ENCODE measurements around the gene SH2D7.

The SH2D7 gene

DNA sequence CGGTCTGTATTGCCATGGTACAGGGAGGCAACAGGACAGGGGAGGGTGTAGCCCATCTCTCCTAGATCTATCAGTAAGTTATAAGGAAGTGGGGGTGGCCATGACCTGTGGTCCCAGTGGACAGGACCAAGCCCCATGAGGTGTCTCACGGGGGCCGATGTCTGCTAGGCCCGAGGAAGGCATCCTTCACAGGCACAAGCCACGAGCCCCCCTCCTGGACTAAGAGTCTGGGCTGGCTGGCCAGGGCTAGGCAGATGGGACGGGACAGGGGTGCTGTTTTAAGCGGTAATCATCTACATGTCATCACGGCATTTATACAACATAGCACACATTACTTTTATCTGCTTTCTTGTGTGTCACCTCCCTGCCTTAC lies 12.3 kb upstream of the SH2D7 start:
- ChIA-PET POLR2A (no interaction called here), CTCF (interaction anchor here (3.2 kb wide), 1 partner anchor 29 kb away, joined by 13 read pairs; no protein-coding TSS in a partner anchor)
- no peak for DNase-seq (ENCODE audit: low read depth, low spot score)
- no peak overlapping the region for H3K4me3 ChIP-seq (ENCODE audit: low read depth, low read length)
- TF ChIP-seq CTCF (IDR thresholded peaks at IDR 0.05; ENCODE audit: insufficient read depth, low read length, missing control alignments), result no peak

- DNase-seq (ENCODE audit: low read depth, low spot score), result no peak
- POLR2A ChIA-PET, result no interaction called here
- CTCF ChIA-PET, result interaction anchor here (3.2 kb wide), 1 partner anchor 26 kb away, joined by 13 read pairs; no protein-coding TSS in a partner anchor
- no peak overlapping the region for H3K4me3 ChIP-seq (ENCODE audit: low read depth, low read length)
- TF ChIP-seq CTCF (IDR thresholded peaks at IDR 0.05; ENCODE audit: insufficient read depth, low read length, missing control alignments), result no peak
Observed at GRCh38 chr15:78082106-78082742, 10.1 kb upstream of the SH2D7 start.

DNA sequence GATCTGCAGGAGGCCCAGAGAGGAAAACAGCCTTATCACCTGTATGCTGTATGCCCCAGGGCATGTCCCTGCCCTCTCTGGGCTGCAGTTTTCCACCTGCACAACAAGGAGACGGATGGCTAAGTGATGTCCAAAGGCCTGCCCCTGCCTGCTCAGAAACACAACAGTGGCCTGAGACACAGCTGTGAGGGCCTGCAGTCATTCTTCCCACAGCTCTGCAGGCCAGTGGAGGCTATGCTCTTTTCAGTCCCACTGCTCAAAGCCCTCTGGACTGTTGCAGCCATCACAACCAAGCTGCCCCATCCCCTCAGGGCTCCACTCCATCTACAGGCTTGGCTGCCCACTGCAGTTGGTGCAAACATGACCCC lies 9.6 kb upstream of the SH2D7 start:
- CTCF ChIA-PET, result no interaction called here
- no peak overlapping the region for H3K4me3 ChIP-seq (ENCODE audit: low read depth, low read length)
- DNase-seq (ENCODE audit: low read depth, low spot score), result no peak
- POLR2A ChIA-PET, result no interaction called here
- TF ChIP-seq CTCF (IDR thresholded peaks at IDR 0.05; ENCODE audit: insufficient read depth, low read length, missing control alignments), result no peak

GRCh38 chr15:78083186-78083585 lies 9.2 kb upstream of the SH2D7 start:
- no peak for DNase-seq (ENCODE audit: low read depth, low spot score)
- CTCF ChIA-PET, result no interaction called here
- no peak for TF ChIP-seq CTCF (IDR thresholded peaks at IDR 0.05; ENCODE audit: insufficient read depth, low read length, missing control alignments)
- POLR2A ChIA-PET, result no interaction called here
- H3K4me3 ChIP-seq (ENCODE audit: low read depth, low read length), result no peak overlapping the region

DNA sequence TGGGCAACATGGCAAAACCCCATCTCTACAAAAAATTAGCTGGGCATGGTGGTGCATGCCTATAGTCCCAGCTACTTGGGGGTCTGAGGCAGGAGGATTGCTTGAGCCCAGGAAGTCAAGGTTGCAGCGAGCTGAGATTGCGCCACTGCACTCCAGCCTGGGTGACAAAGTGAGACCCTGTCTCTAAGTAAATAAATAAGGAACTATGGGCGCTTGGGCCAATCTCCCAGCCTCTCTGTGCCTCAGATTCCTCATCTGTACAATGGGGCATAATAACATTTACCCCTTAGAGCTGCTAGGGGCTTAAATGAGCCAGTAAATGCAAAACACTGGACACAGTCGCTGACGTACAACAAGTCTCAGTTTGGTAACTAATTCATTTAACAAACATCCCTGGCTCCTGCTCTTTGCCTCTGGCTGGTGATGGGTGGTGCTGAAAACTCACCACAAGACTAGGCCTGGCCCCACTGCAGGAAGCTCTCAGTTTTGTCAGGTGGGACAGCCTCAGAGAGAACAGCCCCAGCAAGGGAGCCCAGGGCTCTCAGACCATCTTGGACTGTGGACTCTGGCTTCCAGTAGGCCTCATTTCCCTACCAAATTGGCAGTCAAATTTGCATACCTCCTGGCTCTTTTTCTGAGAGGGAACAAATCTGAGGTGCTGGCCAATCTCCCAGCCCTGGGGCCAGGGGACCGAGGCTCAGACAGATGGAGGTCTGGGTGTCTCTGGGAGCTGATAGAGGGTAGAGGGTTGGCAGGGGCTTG lies 8.5 kb upstream of the SH2D7 start:
- CTCF ChIA-PET, result interaction anchor here (0.8 to 1.3 kb wide), 3 partner anchors 24 to 125 kb away, joined by 3 to 5 read pairs (median 5); no protein-coding TSS in a partner anchor
- TF ChIP-seq CTCF (IDR thresholded peaks at IDR 0.05; ENCODE audit: insufficient read depth, low read length, missing control alignments), result no peak
- H3K4me3 ChIP-seq (ENCODE audit: low read depth, low read length), result no peak overlapping the region
- no peak for DNase-seq (ENCODE audit: low read depth, low spot score)
- POLR2A ChIA-PET, result no interaction called here

- no peak for DNase-seq (ENCODE audit: low read depth, low spot score)
- H3K4me3 ChIP-seq (ENCODE audit: low read depth, low read length), result no peak overlapping the region
- CTCF ChIA-PET, result interaction anchor here (0.8 to 1.3 kb wide), 3 partner anchors 24 to 125 kb away, joined by 3 to 5 read pairs (median 5); no protein-coding TSS in a partner anchor
- POLR2A ChIA-PET, result no interaction called here
- no peak for TF ChIP-seq CTCF (IDR thresholded peaks at IDR 0.05; ENCODE audit: insufficient read depth, low read length, missing control alignments)
Observed at GRCh38 chr15:78084449-78084750, 8.0 kb upstream of the SH2D7 start.

Measured in AG04449 (cell line).